HG03066 (cell line): ENCODE results near the gene KLHL42.
"Not testable (repeated sequence)": the region's sequence is repeated elsewhere in the genome, so short reads cannot be mapped to it uniquely, and the experiment has no call there.

Source experiments
- ATAC-seq: cut with Tn5 transposase; IDR thresholded peaks from one replicate; pipeline ENCODE4 v1.9.1; 2021; ENCODE audit warnings: low read depth; ENCODE audit not compliant: unreplicated experiment

The KLHL42 gene

GRCh38 chr12:27814851-27815591, 35.0 kb downstream of the KLHL42 start:
- no peak for ATAC-seq

- no peak for ATAC-seq
These were observed 37.7 kb downstream of the KLHL42 start for GRCh38 chr12:27817766-27818165.

GRCh38 chr12:27818401-27818918, 38.4 kb downstream of the KLHL42 start:
- no peak for ATAC-seq

GRCh38 chr12:27820564-27820963, 40.5 kb downstream of the KLHL42 start:
- no peak for ATAC-seq

GRCh38 chr12:27821259-27821973, 41.4 kb downstream of the KLHL42 start:
- peak; percentile 22 for ATAC-seq

GRCh38 chr12:27822076-27822712, 42.2 kb downstream of the KLHL42 start:
- peak; percentile 59 for ATAC-seq

GRCh38 chr12:27823038-27823437, 43.0 kb downstream of the KLHL42 start:
- no peak for ATAC-seq

- ATAC-seq, result peak; percentile 56
These were observed 44.3 kb downstream of the KLHL42 start for GRCh38 chr12:27824126-27824842.

- ATAC-seq, result no peak
These were observed 46.0 kb downstream of the KLHL42 start for GRCh38 chr12:27826076-27826475.

- no peak for ATAC-seq
These were observed 48.2 kb downstream of the KLHL42 start for GRCh38 chr12:27828196-27828595.

GRCh38 chr12:27838543-27839185, 58.6 kb downstream of the KLHL42 start:
- no peak for ATAC-seq

GRCh38 chr12:27840229-27840999, 60.4 kb downstream of the KLHL42 start:
- ATAC-seq, result no peak

GRCh38 chr12:27841392-27841882, 61.4 kb downstream of the KLHL42 start:
- no peak for ATAC-seq

GRCh38 chr12:27843714-27844245, 63.7 kb downstream of the KLHL42 start:
- no peak for ATAC-seq

GRCh38 chr12:27844366-27845090, 64.5 kb downstream of the KLHL42 start:
- ATAC-seq, result no peak

- no peak for ATAC-seq
These were observed 65.2 kb downstream of the KLHL42 start for GRCh38 chr12:27845187-27845586.

- ATAC-seq, result not testable (repeated sequence)
These were observed 65.7 kb downstream of the KLHL42 start for GRCh38 chr12:27845706-27846105.

GRCh38 chr12:27847293-27847692, 67.3 kb downstream of the KLHL42 start:
- ATAC-seq, result not testable (repeated sequence)
